ENCODE data around the gene MIXL1. TPM values are rescaled to one million over a fixed set of nuclear protein-coding genes. Genes with fewer than 3 reads are reported as not detected.
"Not testable (repeated sequence)": the region's sequence is repeated elsewhere in the genome, so short reads cannot be mapped to it uniquely, and the experiment has no call there.

The MIXL1 gene
- total RNA-seq, 6 donors from 2014 or later = 0.20 TPM; not detected in 5

DNA sequence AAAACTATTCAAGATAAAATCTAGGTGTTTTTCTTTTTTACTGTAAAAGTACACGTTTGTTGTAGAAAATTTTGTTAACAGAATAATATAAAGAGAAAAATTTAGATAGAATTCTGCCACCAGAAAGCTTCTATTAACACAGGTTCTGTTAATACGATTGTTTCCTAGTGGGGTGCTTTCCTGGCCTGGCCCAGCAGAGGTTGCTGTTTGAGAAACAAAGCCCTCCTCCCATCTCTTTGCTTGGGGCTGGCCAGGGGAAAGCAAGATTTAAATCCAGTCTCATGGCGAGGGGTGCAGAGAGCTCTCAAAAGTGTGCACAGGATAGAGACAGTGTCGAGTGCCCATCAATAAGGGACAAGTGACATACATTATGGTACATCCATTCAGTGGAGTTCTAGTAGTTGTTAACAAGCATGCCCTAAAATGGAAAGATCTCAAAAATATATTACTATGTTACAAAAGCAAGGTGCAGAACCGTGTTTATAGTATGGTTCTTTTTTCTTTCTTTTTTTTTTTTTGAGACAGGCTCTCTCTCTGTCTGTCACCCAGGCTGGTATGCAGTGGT lies 22.4 kb upstream of the MIXL1 start:
- DNase-seq (peak in 1 of 2 donors; percentile 25), ATAC-seq (ENCODE audit: low FRiP score in 2 of 2) (no peak)
- Histone ChIP-seq H3K9me3 (no peaks in the 10 kb centered on the region), H3K27ac (no peak overlapping the region), H3K4me3 (no peak overlapping the region), H3K36me3 (no peaks in the 10 kb centered on the region), H3K27me3 (no peaks in the 10 kb centered on the region), H3K4me1 (no peaks in the 10 kb centered on the region)
- no peak for TF ChIP-seq POLR2A (IDR thresholded peaks at IDR 0.05)
- peak in 2 of 6 experiments; percentile 12 to 15 for TF ChIP-seq CTCF (IDR thresholded peaks at IDR 0.05)
- 61 to 65% methylated on average over 5 of the region's 5 CpGs for WGBS, 2 donors

GRCh38 chr1:226202246-226202645 lies 21.2 kb upstream of the MIXL1 start:
- Histone ChIP-seq H3K4me3 (no peak overlapping the region), H3K27ac (no peak overlapping the region), H3K27me3 (no peaks in the 10 kb centered on the region), H3K4me1 (no peaks in the 10 kb centered on the region), H3K9me3 (no peaks in the 10 kb centered on the region), H3K36me3 (no peaks in the 10 kb centered on the region)
- 88 to 94% methylated on average over 3 of the region's 3 CpGs for WGBS, 2 donors
- TF ChIP-seq POLR2A (IDR thresholded peaks at IDR 0.05) (no peak), EP300 (IDR thresholded peaks at IDR 0.05) (no peak), CTCF (IDR thresholded peaks at IDR 0.05) (no peak), POLR2AphosphoS5 (IDR thresholded peaks at IDR 0.05) (no peak)
- ATAC-seq (ENCODE audit: low FRiP score in 2 of 2) = no peak
- DNase-seq = no peak

DNA sequence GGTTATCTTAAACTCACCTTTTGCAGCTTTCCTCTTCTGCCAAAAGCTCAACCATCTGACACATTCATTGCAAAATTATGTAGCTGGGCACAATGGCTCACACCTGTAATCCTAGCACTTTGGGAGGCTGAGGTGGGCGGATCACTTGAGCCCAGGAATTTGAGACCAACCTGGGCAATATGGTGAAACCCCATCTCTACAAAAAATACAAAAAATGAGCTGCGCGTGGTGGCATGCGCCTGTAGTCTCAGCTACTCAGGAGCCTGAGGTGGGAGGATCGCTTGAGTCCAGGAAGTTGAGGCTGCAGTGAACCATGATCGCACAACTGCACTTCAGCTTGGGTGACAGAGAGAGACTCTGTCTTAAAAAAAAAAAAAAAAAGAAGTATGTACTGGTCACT lies 20.8 kb upstream of the MIXL1 start:
- not testable (repeated sequence) for ATAC-seq (ENCODE audit: low FRiP score in 2 of 2); DNase-seq
- WGBS, 2 donors = 88 to 90% methylated on average over 6 of the region's 6 CpGs

DNA sequence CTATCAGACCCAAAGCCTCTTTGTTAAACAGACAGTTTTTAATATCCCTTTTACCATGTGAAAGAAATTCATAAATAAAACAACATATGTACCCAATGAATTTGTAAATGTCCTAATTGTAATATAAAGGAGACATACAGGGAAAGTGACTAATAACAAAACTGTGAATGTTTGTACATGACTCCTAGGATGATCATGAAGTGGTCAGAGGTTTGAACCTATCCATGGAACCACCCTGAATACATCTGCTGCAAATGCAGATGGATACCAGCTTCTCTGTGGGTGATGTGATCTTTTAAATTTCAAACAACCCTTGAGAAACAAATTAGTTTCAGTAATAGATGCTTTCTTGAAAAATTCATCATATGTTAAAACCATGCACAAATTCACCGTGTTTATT lies 20.2 kb upstream of the MIXL1 start:
- H3K4me3 ChIP-seq = no peak overlapping the region
- H3K27ac ChIP-seq = no peak overlapping the region
- H3K36me3 ChIP-seq = no peaks in the 10 kb centered on the region
- WGBS, 2 donors = 88% methylated on average over 1 of the region's 1 CpG
- H3K4me1 ChIP-seq = no peaks in the 10 kb centered on the region
- ATAC-seq (ENCODE audit: low FRiP score in 2 of 2) (no peak), DNase-seq (no peak)
- no peaks in the 10 kb centered on the region for H3K27me3 ChIP-seq
- no peaks in the 10 kb centered on the region for H3K9me3 ChIP-seq
- TF ChIP-seq EP300 (IDR thresholded peaks at IDR 0.05) (no peak), POLR2AphosphoS5 (IDR thresholded peaks at IDR 0.05) (no peak), POLR2A (IDR thresholded peaks at IDR 0.05) (no peak), CTCF (IDR thresholded peaks at IDR 0.05) (no peak)

More for the DNA sequence above, 20.8 kb upstream of the MIXL1 start:
- H3K4me3 ChIP-seq, H3K27me3 ChIP-seq, H3K9me3 ChIP-seq, H3K4me1 ChIP-seq, H3K36me3 ChIP-seq, H3K27ac ChIP-seq: not testable (repeated sequence)

- DNase-seq (no peak), ATAC-seq (ENCODE audit: low FRiP score in 2 of 2) (no peak)
- H3K36me3 ChIP-seq = no peaks in the 10 kb centered on the region
- no peaks in the 10 kb centered on the region for H3K9me3 ChIP-seq
- H3K27ac ChIP-seq = no peak overlapping the region
- WGBS, 2 donors = 83 to 90% methylated on average over 4 of the region's 4 CpGs
- H3K4me3 ChIP-seq = no peak overlapping the region
- TF ChIP-seq POLR2AphosphoS5 (IDR thresholded peaks at IDR 0.05) = no peak
- no peaks in the 10 kb centered on the region for H3K27me3 ChIP-seq
- H3K4me1 ChIP-seq = no peaks in the 10 kb centered on the region
Observed at GRCh38 chr1:226203655-226204054, 19.8 kb upstream of the MIXL1 start.

GRCh38 chr1:226204198-226204597 lies 19.3 kb upstream of the MIXL1 start:
- H3K9me3 ChIP-seq = no peaks in the 10 kb centered on the region

More at GRCh38 chr1:226204198-226204597, 19.3 kb upstream of the MIXL1 start:
- Histone ChIP-seq H3K27me3 (no peaks in the 10 kb centered on the region), H3K36me3 (no peaks in the 10 kb centered on the region), H3K27ac (no peak overlapping the region), H3K4me3 (no peak overlapping the region), H3K4me1 (no peaks in the 10 kb centered on the region)
- TF ChIP-seq POLR2A (IDR thresholded peaks at IDR 0.05) (no peak), EP300 (IDR thresholded peaks at IDR 0.05) (no peak), POLR2AphosphoS5 (IDR thresholded peaks at IDR 0.05) (no peak), CTCF (IDR thresholded peaks at IDR 0.05) (no peak)
- ATAC-seq (ENCODE audit: low FRiP score in 2 of 2) (no peak), DNase-seq (no peak)

Data from upper lobe of left lung (tissue), 6 donors.